ENCODE results near the gene WDFY2. TPM values are rescaled to one million over a fixed set of nuclear protein-coding genes. Genes with fewer than 3 reads are reported as not detected.
"Not testable (repeated sequence)": the region's sequence is repeated elsewhere in the genome, so short reads cannot be mapped to it uniquely, and the experiment has no call there.

Gene WDFY2
- total and polyA plus RNA-seq, 8 donors, result 1.4 to 22.6 (median 10.4) TPM

GRCh38 chr13:51638216-51638871 is 54.1 kb downstream of the WDFY2 start:
- no peak for DNase-seq
- H3K36me3 ChIP-seq, result no peaks in the 10 kb centered on the region
- no peak overlapping the region for H3K4me3 ChIP-seq
- H3K27ac ChIP-seq, result peak overlapping the region; percentile 44 to 70 (median 62)
- WGBS, 5 donors, result 77 to 84% (median 80%) methylated on average over 7 of the region's 7 CpGs
- H3K27me3 ChIP-seq, result no peaks in the 10 kb centered on the region
- intact Hi-C loops (cut with DNase I; ENCODE audit: low total_unique reads), result no loop called here
- H3K9me3 ChIP-seq, result no peaks in the 10 kb centered on the region
- TF ChIP-seq CTCF (IDR thresholded peaks at IDR 0.05) (no peak), POLR2A (IDR thresholded peaks at IDR 0.05) (no peak), POLR2AphosphoS5 (IDR thresholded peaks at IDR 0.05) (no peak), EP300 (IDR thresholded peaks at IDR 0.05) (no peak)
- peaks cover 11 to 71% (median 34%) of the 10 kb centered on the region in 4 donors for H3K4me1 ChIP-seq

- Histone ChIP-seq H3K4me1 (peaks cover 18 to 78% (median 40%) of the 10 kb centered on the region in 4 donors), H3K9me3 (no peaks in the 10 kb centered on the region), H3K27ac (no peak overlapping the region), H3K4me3 (no peak overlapping the region), H3K36me3 (no peaks in the 10 kb centered on the region), H3K27me3 (no peaks in the 10 kb centered on the region)
- TF ChIP-seq EP300 (IDR thresholded peaks at IDR 0.05) (no peak), POLR2AphosphoS5 (IDR thresholded peaks at IDR 0.05) (no peak), POLR2A (IDR thresholded peaks at IDR 0.05) (no peak), CTCF (IDR thresholded peaks at IDR 0.05) (no peak)
- WGBS, 5 donors, result 22 to 43% (median 38%) methylated on average over 1 of the region's 1 CpG
- no peak for DNase-seq
- intact Hi-C loops (cut with DNase I; ENCODE audit: low total_unique reads), result no loop called here
Measured at GRCh38 chr13:51639171-51639570, 54.9 kb downstream of the WDFY2 start.

GRCh38 chr13:51640696-51641095 is 56.4 kb downstream of the WDFY2 start:
- H3K4me3 ChIP-seq; H3K36me3 ChIP-seq; H3K9me3 ChIP-seq; intact Hi-C loops (cut with DNase I; ENCODE audit: low total_unique reads); DNase-seq; H3K27me3 ChIP-seq: not testable (repeated sequence)
- H3K4me1 ChIP-seq, result peaks cover 33 to 82% (median 51%) of the 10 kb centered on the region in 4 donors
- 96 to 99% (median 97%) methylated on average over 5 of the region's 5 CpGs for WGBS, 5 donors
- peak overlapping the region in 2 of 5 donors; percentile 26 to 33 for H3K27ac ChIP-seq

- Histone ChIP-seq H3K4me3 (no peak overlapping the region), H3K36me3 (no peaks in the 10 kb centered on the region), H3K9me3 (no peaks in the 10 kb centered on the region), H3K27ac (peak overlapping the region in 1 of 5 donors; percentile 13), H3K4me1 (peaks cover 27 to 66% (median 44%) of the 10 kb centered on the region in 4 donors), H3K27me3 (no peaks in the 10 kb centered on the region)
- TF ChIP-seq POLR2A (IDR thresholded peaks at IDR 0.05) (no peak), POLR2AphosphoS5 (IDR thresholded peaks at IDR 0.05) (no peak), EP300 (IDR thresholded peaks at IDR 0.05) (no peak)
- intact Hi-C loops (cut with DNase I; ENCODE audit: low total_unique reads), result no loop called here
- no peak for DNase-seq
- 69 to 73% (median 70%) methylated on average over 3 of the region's 3 CpGs for WGBS, 5 donors
Measured at GRCh38 chr13:51643105-51643881, 59.0 kb downstream of the WDFY2 start.

- WGBS, 5 donors, result 79 to 89% (median 86%) methylated on average over 1 of the region's 1 CpG
- Histone ChIP-seq H3K36me3 (no peaks in the 10 kb centered on the region), H3K4me1 (peaks cover 27 to 61% (median 42%) of the 10 kb centered on the region in 4 donors), H3K27ac (no peak overlapping the region), H3K27me3 (no peaks in the 10 kb centered on the region), H3K9me3 (no peaks in the 10 kb centered on the region), H3K4me3 (no peak overlapping the region)
- intact Hi-C loops (cut with DNase I; ENCODE audit: low total_unique reads), result no loop called here
- no peak for TF ChIP-seq CTCF (IDR thresholded peaks at IDR 0.05)
- no peak for DNase-seq
Measured at GRCh38 chr13:51643882-51644281, 59.6 kb downstream of the WDFY2 start.

Measured in stomach (tissue), 9 donors.